OCI-LY3 (cell line): ENCODE measurements around the gene APOF.

Experiments
- CTCF ChIP-seq: fragments of 200-600, 300-600 bp; sonication (generic); IDR thresholded peaks from 2 replicates; pipeline ENCODE4 v1.5.1; 2014; ENCODE audit warnings: antibody characterized with exemption, low read length, low read depth
- EZH2phosphoT487 ChIP-seq: fragments of 200-600 bp; shearing (Covaris generic); IDR thresholded peaks from 2 replicates; pipeline ENCODE4 v1.6.1; 2018; ENCODE audit warnings: antibody characterized with exemption, mixed run types, low read depth

GRCh38 chr12:56398324-56398723, 35.7 kb upstream of the APOF start:
- no peak for TF ChIP-seq CTCF
- no peak for TF ChIP-seq EZH2phosphoT487
